ENCODE data around the gene AP2A1.

DNA sequence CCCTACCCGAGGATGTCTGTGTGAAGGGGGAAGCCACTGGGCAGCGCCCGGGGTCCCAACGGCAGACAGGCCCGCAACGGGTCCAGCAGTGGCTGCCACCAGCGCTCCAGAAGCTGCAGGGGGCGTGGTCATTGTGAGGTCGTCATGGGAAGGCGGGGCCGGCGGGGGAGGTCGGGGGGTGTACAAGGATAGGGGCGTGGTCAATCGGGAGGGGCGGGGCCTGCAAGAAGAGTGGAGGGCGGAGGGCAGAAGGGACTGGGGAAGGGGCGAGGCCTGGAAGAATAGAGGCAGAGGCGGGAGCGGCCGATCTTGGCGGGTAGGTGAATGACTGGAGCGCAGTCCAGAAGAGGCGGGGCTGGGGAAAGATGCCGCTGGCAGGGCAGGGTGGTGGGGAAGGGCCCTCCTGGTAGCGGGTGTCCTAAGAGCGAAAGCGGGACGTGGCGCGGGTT, 41.9 kb downstream of the AP2A1 start:
- TF ChIP-seq, protein P1, sequence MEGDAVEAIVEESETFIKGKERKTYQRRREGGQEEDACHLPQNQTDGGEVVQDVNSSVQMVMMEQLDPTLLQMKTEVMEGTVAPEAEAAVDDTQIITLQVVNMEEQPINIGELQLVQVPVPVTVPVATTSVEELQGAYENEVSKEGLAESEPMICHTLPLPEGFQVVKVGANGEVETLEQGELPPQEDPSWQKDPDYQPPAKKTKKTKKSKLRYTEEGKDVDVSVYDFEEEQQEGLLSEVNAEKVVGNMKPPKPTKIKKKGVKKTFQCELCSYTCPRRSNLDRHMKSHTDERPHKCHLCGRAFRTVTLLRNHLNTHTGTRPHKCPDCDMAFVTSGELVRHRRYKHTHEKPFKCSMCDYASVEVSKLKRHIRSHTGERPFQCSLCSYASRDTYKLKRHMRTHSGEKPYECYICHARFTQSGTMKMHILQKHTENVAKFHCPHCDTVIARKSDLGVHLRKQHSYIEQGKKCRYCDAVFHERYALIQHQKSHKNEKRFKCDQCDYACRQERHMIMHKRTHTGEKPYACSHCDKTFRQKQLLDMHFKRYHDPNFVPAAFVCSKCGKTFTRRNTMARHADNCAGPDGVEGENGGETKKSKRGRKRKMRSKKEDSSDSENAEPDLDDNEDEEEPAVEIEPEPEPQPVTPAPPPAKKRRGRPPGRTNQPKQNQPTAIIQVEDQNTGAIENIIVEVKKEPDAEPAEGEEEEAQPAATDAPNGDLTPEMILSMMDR (IDR thresholded peaks at IDR 0.05; ENCODE audit: low read depth, low read length), result no peak
- TF ChIP-seq EZH2phosphoT487 (IDR thresholded peaks at IDR 0.05; ENCODE audit: low read depth), result no peak
